Ecto neural progenitor cell (in vitro differentiated cells): Measurements from ENCODE around the gene TXNDC11.

Experiments used
- DNase-seq: peaks from one replicate; pipeline ENCODE4 v3.0.0-alpha.2; 2018; ENCODE audit warnings: low spot score

The TXNDC11 gene

GRCh38 chr16:11688520-11688886 lies 54.2 kb downstream of the TXNDC11 start:
- DNase-seq: no peak

- no peak for DNase-seq
These were observed 54.8 kb downstream of the TXNDC11 start for GRCh38 chr16:11687601-11688519.

- no peak for DNase-seq
These were observed 55.8 kb downstream of the TXNDC11 start for GRCh38 chr16:11686713-11687380.

GRCh38 chr16:11685844-11686618 lies 56.6 kb downstream of the TXNDC11 start:
- DNase-seq: no peak

- DNase-seq: no peak
These were observed 58.2 kb downstream of the TXNDC11 start for GRCh38 chr16:11684231-11685025.

- DNase-seq: no peak
These were observed 59.5 kb downstream of the TXNDC11 start for GRCh38 chr16:11683145-11683544.

- DNase-seq: no peak
These were observed 60.0 kb downstream of the TXNDC11 start for GRCh38 chr16:11682655-11683096.

- DNase-seq: no peak
These were observed 60.5 kb downstream of the TXNDC11 start for GRCh38 chr16:11681976-11682654.

- DNase-seq: no peak
These were observed 61.1 kb downstream of the TXNDC11 start for GRCh38 chr16:11681556-11681955.

- DNase-seq: no peak
These were observed 62.4 kb downstream of the TXNDC11 start for GRCh38 chr16:11679941-11680911.

- DNase-seq: no peak
These were observed 63.4 kb downstream of the TXNDC11 start for GRCh38 chr16:11679250-11679649.

- no peak for DNase-seq
These were observed 64.4 kb downstream of the TXNDC11 start for GRCh38 chr16:11677959-11678881.

- DNase-seq: no peak
These were observed 65.2 kb downstream of the TXNDC11 start for GRCh38 chr16:11677451-11677951.

- no peak for DNase-seq
These were observed 65.9 kb downstream of the TXNDC11 start for GRCh38 chr16:11676799-11677198.

- DNase-seq: no peak
These were observed 66.8 kb downstream of the TXNDC11 start for GRCh38 chr16:11675561-11676511.

- no peak for DNase-seq
These were observed 67.7 kb downstream of the TXNDC11 start for GRCh38 chr16:11674818-11675560.
